Anterior cingulate cortex (tissue), 58 donors: Measurements from ENCODE around the gene FTCD.
"Not testable (repeated sequence)": the region's sequence is repeated elsewhere in the genome, so short reads cannot be mapped to it uniquely, and the experiment has no call there.

ENCODE experiments used
- DNase-seq, 58 donors: peaks; one replicate each; lab custom pipeline; 2025; lab: John Stamatoyannopoulos, UW

FTCD gene

DNA sequence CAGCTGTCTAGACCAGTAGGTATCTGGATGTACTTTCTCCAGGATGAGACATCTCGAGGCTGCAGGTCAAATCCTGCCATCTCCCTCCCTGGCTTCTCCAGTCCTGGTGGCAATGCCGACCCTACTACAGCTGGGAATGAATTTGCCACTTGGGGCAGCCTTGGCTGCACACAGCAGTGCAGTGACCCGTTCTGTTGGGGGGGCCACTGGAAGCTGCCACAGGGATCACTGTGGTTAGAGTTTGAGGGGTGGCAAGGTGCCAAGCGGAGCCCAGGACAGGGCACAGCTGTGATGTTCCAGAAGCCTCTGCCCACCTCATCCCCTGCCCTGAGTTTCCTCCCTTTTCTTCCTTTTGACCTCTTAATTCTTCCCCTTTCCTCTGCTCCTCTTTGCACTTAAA lies 40.4 kb downstream of the FTCD start:
- DNase-seq = no peak

GRCh38 chr21:46113497-46114176 lies 41.7 kb downstream of the FTCD start:
- no peak for DNase-seq

DNA sequence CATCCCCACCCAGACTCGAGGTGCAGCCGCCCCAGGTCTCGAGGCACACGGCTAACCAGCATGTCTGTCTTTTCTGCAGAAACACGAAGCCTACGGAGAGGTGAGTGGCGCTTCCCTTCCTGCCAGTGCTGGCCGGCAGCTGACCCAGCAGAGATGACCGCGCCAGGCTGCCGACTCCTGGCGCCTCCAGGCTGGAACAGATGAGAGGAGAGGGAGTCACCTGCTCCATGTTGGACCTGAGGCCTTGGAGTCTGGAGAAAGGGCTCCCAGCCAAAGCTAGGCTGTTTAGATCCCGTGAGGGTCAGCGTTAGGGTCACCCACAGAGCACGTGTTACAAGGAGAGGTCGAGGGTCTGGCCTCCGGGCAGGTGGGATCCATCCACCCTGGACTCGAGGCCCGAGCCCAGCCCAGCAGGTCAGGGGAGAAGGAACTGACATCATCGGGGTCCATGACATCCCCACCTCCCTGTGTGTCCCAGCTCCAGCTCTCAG lies 42.6 kb downstream of the FTCD start:
- no peak for DNase-seq

DNA sequence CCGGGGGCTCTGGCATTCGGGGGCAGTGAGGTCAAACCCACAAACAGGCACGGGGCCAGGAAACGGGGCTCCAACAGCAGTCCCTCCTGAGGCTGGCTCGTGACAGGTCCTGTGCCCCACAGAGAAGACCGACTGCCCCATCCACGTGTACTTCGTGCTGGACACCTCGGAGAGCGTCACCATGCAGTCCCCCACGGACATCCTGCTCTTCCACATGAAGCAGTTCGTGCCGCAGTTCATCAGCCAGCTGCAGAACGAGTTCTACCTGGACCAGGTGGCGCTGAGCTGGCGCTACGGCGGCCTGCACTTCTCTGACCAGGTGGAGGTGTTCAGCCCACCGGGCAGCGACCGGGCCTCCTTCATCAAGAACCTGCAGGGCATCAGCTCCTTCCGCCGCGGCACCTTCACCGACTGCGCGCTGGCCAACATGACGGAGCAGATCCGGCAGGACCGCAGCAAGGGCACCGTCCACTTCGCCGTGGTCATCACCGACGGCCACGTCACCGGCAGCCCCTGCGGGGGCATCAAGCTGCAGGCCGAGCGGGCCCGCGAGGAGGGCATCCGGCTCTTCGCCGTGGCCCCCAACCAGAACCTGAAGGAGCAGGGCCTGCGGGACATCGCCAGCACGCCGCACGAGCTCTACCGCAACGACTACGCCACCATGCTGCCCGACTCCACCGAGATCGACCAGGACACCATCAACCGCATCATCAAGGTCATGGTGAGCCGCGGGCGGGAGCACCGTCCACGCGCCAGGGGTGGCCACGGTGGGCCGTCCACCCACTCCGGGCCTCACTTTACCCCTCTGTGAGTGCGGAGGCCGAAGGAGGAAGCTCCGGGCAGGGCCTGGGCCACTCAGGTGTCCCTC lies 43.3 kb downstream of the FTCD start:
- no peak for DNase-seq

DNA sequence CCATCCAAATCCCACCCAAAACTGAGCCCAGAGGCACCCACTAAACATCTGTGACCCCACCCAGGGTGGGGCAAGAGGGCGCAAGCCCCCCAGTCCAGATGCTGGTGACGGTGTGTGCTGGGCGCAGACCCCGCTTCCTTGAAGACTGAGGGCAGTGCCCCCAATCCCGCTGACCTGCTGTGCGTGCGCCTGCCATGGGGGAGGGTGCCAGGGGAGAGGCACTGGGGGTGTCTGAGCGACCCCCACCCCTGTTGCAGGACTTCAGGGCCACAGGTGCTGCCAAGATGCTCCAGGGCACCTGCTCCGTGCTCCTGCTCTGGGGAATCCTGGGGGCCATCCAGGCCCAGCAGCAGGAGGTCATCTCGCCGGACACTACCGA lies 44.2 kb downstream of the FTCD start:
- no peak for DNase-seq

GRCh38 chr21:46110499-46111192 lies 44.7 kb downstream of the FTCD start:
- DNase-seq = peak in 7 of 58 donors; percentile 10 to 66 (median 22)

DNA sequence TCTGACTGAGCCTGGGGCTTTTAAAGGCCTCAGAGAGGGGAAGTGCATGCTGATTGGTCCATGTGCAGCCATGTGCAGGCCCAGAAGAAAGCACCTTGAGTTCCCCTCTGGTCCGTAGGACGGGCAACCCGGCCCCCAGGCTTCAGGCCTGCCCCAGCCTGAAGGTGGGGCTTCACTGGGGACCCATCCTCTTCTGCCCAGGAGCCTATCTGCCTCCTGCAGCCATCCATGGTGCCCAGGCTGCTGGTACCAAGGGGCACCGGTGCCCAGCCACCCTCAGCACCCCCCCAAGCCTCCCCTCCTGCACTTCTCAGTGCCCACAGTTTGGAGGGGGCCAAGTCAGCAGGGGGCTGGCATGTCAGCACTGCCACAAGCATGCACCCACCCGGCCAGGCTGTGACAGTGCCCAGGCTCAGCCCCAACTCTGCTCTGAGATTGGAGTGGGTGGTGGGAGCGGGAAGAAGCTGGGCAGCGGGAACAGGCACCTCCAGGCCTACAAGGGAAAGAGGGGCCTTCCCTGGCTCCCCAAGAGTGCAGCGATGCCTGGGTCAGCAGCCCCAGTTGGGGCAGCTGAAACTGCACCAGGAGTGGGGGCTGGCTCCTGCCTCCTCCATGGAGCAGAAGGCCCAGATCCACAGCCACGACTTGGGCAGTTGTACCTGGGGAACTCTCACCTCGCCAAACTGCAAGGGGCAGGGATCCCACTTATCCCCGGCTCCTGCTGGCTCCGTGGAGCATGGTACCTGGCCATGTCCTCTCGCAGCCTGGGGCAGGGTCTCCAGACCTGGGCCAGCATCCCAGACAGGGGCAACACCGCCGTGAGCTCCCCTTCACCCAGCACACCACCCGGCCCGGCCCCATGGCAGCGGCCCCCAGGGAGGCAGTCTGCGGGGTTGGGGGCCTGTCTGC lies 45.8 kb downstream of the FTCD start:
- DNase-seq = no peak

GRCh38 chr21:46108827-46109312 lies 46.5 kb downstream of the FTCD start:
- no peak for DNase-seq

GRCh38 chr21:46107376-46107775 lies 48.0 kb downstream of the FTCD start:
- not testable (repeated sequence) for DNase-seq

- no peak for DNase-seq
Observed at GRCh38 chr21:46104104-46104503, 51.3 kb downstream of the FTCD start.

- no peak for DNase-seq
Observed at GRCh38 chr21:46100906-46101305, 54.5 kb downstream of the FTCD start.

GRCh38 chr21:46100426-46100825 lies 55.0 kb downstream of the FTCD start:
- DNase-seq = no peak

DNA sequence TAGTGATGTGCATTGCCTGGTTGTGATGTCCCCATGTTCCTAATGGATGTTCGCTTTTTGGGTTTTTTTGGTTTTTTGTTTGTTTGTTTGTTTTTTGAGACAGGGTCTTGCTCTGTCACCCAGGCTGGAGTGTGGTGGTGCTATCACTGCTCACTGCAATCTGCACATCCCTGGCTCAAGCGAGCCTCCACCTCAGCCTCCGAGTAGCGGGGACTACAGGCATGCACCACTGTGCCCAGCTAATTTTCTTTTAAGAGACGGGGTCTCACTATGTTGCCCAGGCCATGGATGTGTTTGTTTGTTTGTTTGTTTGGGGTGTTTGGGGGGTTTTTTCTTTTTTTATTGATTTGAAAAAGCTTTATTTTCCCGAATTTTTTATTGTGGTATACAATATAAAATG lies 55.4 kb downstream of the FTCD start:
- no peak for DNase-seq

GRCh38 chr21:46099476-46099875 lies 55.9 kb downstream of the FTCD start:
- no peak for DNase-seq

GRCh38 chr21:46098303-46099141 lies 56.9 kb downstream of the FTCD start:
- no peak for DNase-seq

DNA sequence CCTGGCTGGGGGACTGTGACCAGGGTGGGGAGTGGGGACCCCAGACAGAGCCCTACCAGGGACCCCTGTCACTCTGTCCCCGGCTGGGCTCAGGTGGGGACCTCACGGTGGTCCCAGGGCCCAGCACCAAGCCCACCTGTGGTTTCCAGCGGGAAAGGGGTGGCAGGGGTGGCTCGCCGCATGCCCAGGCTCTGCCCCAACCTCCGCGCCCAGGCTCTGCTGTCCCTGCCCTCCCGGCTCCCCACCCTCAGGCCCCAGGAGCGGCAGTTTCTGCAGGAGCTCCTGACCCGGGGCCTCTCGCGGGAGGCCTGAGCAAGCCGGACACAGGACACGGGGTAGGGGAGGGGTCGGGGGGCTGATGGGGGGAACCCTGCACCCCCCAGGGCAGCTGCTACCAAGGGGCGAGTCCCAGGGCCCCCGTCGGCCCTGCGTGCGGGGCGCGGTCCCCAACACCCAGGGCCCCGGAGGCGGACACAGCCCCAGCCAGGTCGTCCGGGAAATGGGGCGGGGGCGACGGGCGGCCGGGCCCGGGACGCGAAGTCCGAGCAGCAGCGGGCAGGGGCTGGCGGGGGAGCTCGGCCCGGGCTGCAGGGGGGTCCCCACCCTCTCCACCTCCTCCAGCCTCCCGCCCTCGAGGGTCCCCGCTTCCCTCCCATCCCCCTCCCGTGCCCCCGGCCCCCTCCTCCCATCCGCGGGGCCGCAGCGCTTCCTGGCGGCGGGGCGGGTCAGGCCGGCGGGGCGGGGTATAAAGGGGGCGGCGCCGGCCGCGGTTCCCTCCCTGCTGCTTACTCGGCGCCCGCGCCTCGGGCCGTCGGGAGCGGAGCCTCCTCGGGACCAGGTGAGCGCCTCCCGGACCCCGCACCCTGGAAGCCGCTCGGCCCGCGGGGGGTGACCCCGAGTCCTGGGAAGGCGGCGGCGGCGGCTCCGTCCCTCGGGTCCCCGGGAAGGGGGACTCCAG lies 57.8 kb downstream of the FTCD start, which contains the start of gene COL6A2:
Gene COL6A2, plus strand, starts transcription at position 777 of the 958 bp plus-strand sequence.
- DNase-seq = peak in 1 of 58 donors; percentile 15

DNA sequence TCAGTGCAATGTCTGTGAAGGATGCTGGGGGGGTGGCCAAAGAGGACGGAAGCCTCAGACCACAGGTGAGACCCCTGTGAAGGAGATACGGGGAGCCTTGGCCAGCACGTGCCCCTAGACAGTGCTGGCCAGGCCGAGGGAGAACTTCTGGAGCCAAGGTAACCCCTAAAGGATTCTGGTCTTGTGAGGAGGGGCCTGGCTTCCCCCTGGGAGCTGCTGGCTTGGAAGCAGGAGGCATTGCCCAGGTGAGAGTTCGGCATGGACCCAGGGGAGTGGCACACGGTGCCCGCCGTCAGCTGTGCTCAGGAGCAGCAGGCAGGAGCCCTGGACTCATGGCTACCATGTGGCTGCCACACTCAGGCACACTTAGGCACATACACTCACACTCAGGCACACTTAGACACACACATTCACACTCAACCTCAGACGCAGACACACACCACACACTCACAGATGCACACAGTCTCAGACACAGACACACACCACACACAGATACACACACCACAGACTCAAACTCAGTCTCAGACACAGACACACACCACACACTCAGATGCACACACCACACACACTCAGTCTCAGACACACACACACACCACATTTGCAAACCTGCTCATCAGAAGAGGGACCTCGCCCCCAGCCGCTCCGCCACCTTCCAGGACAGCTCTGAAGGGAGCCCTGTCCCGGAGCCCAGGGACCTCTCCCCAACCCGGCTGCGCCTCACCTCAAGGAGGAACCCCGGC lies 58.6 kb downstream of the FTCD start:
- no peak for DNase-seq
